ENCODE results near the gene DYRK3.

DNA sequence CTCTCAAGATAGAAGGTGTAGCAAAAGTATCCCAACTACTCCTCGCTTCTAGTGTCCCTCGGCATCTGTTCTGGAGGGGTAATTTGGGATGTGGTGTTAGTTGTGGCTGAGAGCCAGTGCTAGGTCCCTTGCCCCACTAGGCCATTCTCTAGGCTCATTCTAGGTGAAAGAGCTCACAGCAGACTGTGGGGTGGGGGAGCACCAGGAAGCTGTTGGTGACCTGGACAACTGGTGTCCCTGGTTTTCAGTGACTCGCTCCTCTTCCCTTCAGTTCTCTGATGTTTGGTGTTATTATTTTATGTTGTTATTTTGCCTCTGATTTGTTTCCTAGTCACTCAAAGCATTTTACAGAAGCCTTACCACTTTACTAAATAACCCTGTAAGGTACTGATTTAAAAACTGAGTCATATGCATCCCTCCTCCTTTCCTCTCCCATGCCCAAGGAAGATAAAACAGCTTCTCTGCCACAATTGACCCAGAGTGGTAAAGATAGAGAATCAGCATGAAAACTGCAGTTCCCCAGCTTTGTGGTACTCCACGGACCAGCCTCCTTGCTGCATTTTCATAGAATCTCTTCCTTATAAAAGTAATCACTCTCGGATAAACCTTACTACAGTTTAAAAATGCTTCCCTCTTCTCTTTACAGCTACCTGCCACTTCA, 14.1 kb downstream of the DYRK3 start:
- TF ChIP-seq, protein P1, sequence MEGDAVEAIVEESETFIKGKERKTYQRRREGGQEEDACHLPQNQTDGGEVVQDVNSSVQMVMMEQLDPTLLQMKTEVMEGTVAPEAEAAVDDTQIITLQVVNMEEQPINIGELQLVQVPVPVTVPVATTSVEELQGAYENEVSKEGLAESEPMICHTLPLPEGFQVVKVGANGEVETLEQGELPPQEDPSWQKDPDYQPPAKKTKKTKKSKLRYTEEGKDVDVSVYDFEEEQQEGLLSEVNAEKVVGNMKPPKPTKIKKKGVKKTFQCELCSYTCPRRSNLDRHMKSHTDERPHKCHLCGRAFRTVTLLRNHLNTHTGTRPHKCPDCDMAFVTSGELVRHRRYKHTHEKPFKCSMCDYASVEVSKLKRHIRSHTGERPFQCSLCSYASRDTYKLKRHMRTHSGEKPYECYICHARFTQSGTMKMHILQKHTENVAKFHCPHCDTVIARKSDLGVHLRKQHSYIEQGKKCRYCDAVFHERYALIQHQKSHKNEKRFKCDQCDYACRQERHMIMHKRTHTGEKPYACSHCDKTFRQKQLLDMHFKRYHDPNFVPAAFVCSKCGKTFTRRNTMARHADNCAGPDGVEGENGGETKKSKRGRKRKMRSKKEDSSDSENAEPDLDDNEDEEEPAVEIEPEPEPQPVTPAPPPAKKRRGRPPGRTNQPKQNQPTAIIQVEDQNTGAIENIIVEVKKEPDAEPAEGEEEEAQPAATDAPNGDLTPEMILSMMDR (conservative IDR thresholded peaks at IDR 0.05): no peak
- TF ChIP-seq ZFX (IDR thresholded peaks at IDR 0.05): no peak

Data from C4-2B (cell line).